OCI-LY3 (cell line): Measurements from ENCODE around the gene SDK2.

Experiments used
- H2AFZ ChIP-seq: fragments of 200-600, 300-600 bp; shearing (Covaris generic); 2 replicates; pipeline ENCODE4 v1.6.0; 2014; ENCODE audit warnings: antibody characterized with exemption, low read depth, low read length
- H3K27ac ChIP-seq: fragments of 200-600, 300-600 bp; sonication (generic); 2 replicates; pipeline ENCODE4 v1.5.1; 2014; ENCODE audit warnings: mild to moderate bottlenecking, low read length, moderate library complexity, mixed read lengths
- H3K27me3 ChIP-seq: fragments of 200-600, 300-600 bp; sonication (generic); 2 replicates; pipeline ENCODE4 v1.6.1; 2014; ENCODE audit warnings: low read depth, low read length, mixed read lengths
- H3K36me3 ChIP-seq: fragments of 200-600, 300-600 bp; sonication (generic); replicated peaks from 2 replicates; pipeline ENCODE3; 2014; ENCODE audit warnings: low read depth, low read length, mixed read lengths
- H3K4me1 ChIP-seq: fragments of 300-600, 200-600 bp; sonication (generic); 2 replicates; pipeline ENCODE4 v1.6.1; 2014; ENCODE audit warnings: low read length, mixed read lengths
- H3K4me2 ChIP-seq: fragments of 200-600, 300-600 bp; sonication (generic); 2 replicates; pipeline ENCODE4 v1.6.1; 2014; ENCODE audit warnings: low read length, mixed read lengths
- H3K4me3 ChIP-seq: fragments of 300-600, 200-600 bp; sonication (generic); 2 replicates; pipeline ENCODE4 v1.5.1; 2014; ENCODE audit warnings: antibody characterized with exemption, mild to moderate bottlenecking, low read length, moderate library complexity
- H3K79me2 ChIP-seq: fragments of 300-600, 200-600 bp; shearing (Covaris generic); 2 replicates; pipeline ENCODE4 v1.6.1; 2014; ENCODE audit warnings: mild to moderate bottlenecking, low read length, mixed read lengths
- H3K9ac ChIP-seq: fragments of 300-600, 200-600 bp; shearing (Covaris generic); 2 replicates; pipeline ENCODE4 v1.6.0; 2014; ENCODE audit warnings: mild to moderate bottlenecking, low read length, moderate library complexity
- H3K9me3 ChIP-seq: fragments of 200-600, 300-600 bp; shearing (Covaris generic); 2 replicates; pipeline ENCODE4 v1.6.1; 2014; ENCODE audit warnings: low read length, mixed read lengths; ENCODE audit not compliant: insufficient read depth
- H4K20me1 ChIP-seq: fragments of 200-600, 300-600 bp; sonication (generic); 2 replicates; pipeline ENCODE4 v1.6.1; 2016; ENCODE audit warnings: low read length, mixed read lengths; ENCODE audit not compliant: insufficient read depth
- CTCF ChIP-seq: fragments of 200-600, 300-600 bp; sonication (generic); IDR thresholded peaks from 2 replicates; pipeline ENCODE4 v1.5.1; 2014; ENCODE audit warnings: antibody characterized with exemption, low read length, low read depth
- EZH2phosphoT487 ChIP-seq: fragments of 200-600 bp; shearing (Covaris generic); IDR thresholded peaks from 2 replicates; pipeline ENCODE4 v1.6.1; 2018; ENCODE audit warnings: antibody characterized with exemption, mixed run types, low read depth

The SDK2 gene

GRCh38 chr17:73307130-73307529 is 337.1 kb downstream of the SDK2 start:
- H3K9me3 ChIP-seq: no peaks in the 10 kb centered on the region

GRCh38 chr17:73305845-73306836 is 338.1 kb downstream of the SDK2 start:
- Histone ChIP-seq H3K4me1 (peaks cover 5% of the 10 kb centered on the region; the same call in 1 of the 2 replicates), H3K36me3 (no peaks in the 10 kb centered on the region), H3K9me3 (no peaks in the 10 kb centered on the region), H3K27me3 (peaks cover 17% of the 10 kb centered on the region), H4K20me1 (no peaks in the 10 kb centered on the region), H3K4me2 (no peak overlapping the region), H3K9ac (no peak overlapping the region), H3K79me2 (no peaks in the 10 kb centered on the region), H3K4me3 (no peak overlapping the region), H3K27ac (no peak overlapping the region), H2AFZ (no peak overlapping the region)
- TF ChIP-seq EZH2phosphoT487: no peak
- no peak for TF ChIP-seq CTCF

More at GRCh38 chr17:73307130-73307529, 337.1 kb downstream of the SDK2 start:
- H3K4me1 ChIP-seq: peaks cover 11% of the 10 kb centered on the region; the same call in 1 of the 2 replicates
- H3K27ac ChIP-seq: no peak overlapping the region
- H2AFZ ChIP-seq: no peak overlapping the region
- TF ChIP-seq CTCF (no peak), EZH2phosphoT487 (no peak)
- no peak overlapping the region for H3K4me2 ChIP-seq
- peaks cover 27% of the 10 kb centered on the region for H3K27me3 ChIP-seq
- H3K79me2 ChIP-seq: no peaks in the 10 kb centered on the region
- H4K20me1 ChIP-seq: no peaks in the 10 kb centered on the region
- no peaks in the 10 kb centered on the region for H3K36me3 ChIP-seq
- H3K4me3 ChIP-seq: no peak overlapping the region
- H3K9ac ChIP-seq: no peak overlapping the region

- Histone ChIP-seq H3K4me1 (peaks cover 2% of the 10 kb centered on the region; the same call in 1 of the 2 replicates), H3K27ac (no peak overlapping the region), H3K9ac (no peak overlapping the region), H3K9me3 (no peaks in the 10 kb centered on the region), H3K36me3 (no peaks in the 10 kb centered on the region), H3K27me3 (peaks cover 13% of the 10 kb centered on the region), H2AFZ (no peak overlapping the region), H3K79me2 (no peaks in the 10 kb centered on the region), H4K20me1 (no peaks in the 10 kb centered on the region), H3K4me3 (no peak overlapping the region), H3K4me2 (no peak overlapping the region)
- TF ChIP-seq CTCF (no peak), EZH2phosphoT487 (no peak)
Observed at GRCh38 chr17:73304971-73305812, 339.1 kb downstream of the SDK2 start.

GRCh38 chr17:73304438-73304837 is 339.8 kb downstream of the SDK2 start:
- H3K27ac ChIP-seq: no peak overlapping the region
- no peaks in the 10 kb centered on the region for H3K36me3 ChIP-seq
- no peaks in the 10 kb centered on the region for H4K20me1 ChIP-seq
- H2AFZ ChIP-seq: no peak overlapping the region
- peaks cover 6% of the 10 kb centered on the region; the same call in 1 of the 2 replicates for H3K27me3 ChIP-seq
- H3K9ac ChIP-seq: no peak overlapping the region
- no peak overlapping the region for H3K4me2 ChIP-seq
- H3K4me3 ChIP-seq: no peak overlapping the region
- H3K79me2 ChIP-seq: no peaks in the 10 kb centered on the region
- H3K4me1 ChIP-seq: no peaks in the 10 kb centered on the region
- no peaks in the 10 kb centered on the region for H3K9me3 ChIP-seq
- TF ChIP-seq EZH2phosphoT487 (no peak), CTCF (no peak)
